GM12872 (cell line): ENCODE data around the gene NPY1R.
A peak's percentile ranks its signal among the peaks of the same experiment; 100 is the strongest.

Source experiments
- TF ChIP-seq, protein P1 (sequence below): IDR thresholded peaks from 3 replicates; pipeline ENCODE4 v1.5.1; 2011; ENCODE audit warnings: low read depth, mild to moderate bottlenecking, low read length, moderate library complexity; ENCODE audit not compliant: insufficient read depth

NPY1R gene

DNA sequence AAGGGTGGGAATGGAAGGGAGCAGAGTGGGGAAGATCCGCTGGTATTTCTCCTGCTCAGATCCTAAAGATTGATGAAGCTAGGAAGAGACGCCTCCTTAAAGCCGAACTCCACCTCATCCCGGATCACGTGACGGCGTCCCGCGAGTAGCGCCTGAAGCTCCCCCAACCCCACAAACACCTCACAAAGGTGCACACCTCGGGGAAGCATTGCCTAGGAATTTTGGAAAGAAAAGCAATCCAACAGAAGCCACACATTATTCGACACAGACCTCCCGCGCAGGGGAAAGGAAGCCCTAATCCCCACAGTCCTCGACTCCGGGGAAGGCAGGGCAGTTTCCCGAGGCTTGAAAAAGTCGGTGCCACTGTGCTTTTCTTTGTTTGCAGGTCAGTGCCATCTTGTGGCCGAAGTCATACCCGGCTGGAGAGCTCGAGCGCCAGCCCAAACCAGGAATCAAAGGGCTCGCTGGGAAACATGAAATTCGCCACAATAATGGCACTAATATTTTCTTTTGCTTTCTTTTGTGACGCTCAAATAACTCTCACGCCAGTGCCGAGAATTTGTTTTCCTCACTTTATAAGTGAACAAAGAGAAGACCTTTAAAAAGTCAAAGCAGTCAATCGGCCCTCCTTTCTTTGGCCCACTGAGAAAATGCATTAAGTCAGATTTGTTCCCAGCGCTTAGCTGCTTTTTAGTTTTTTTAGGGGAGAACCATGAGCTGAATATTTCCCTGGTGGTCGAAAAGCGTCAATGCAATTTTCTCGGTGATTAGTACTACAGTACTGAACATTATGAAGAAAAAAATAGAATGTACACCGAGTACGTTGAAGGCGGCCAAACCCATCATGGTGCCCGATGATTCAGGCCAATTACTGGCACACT lies at the start of gene NPY1R:
Gene NPY1R, minus strand, starts transcription at position 71 of the 881 bp plus-strand sequence. CDS start 6,042 bp downstream, outside the sequence.
- TF ChIP-seq, protein P1, sequence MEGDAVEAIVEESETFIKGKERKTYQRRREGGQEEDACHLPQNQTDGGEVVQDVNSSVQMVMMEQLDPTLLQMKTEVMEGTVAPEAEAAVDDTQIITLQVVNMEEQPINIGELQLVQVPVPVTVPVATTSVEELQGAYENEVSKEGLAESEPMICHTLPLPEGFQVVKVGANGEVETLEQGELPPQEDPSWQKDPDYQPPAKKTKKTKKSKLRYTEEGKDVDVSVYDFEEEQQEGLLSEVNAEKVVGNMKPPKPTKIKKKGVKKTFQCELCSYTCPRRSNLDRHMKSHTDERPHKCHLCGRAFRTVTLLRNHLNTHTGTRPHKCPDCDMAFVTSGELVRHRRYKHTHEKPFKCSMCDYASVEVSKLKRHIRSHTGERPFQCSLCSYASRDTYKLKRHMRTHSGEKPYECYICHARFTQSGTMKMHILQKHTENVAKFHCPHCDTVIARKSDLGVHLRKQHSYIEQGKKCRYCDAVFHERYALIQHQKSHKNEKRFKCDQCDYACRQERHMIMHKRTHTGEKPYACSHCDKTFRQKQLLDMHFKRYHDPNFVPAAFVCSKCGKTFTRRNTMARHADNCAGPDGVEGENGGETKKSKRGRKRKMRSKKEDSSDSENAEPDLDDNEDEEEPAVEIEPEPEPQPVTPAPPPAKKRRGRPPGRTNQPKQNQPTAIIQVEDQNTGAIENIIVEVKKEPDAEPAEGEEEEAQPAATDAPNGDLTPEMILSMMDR: peak; percentile 64

DNA sequence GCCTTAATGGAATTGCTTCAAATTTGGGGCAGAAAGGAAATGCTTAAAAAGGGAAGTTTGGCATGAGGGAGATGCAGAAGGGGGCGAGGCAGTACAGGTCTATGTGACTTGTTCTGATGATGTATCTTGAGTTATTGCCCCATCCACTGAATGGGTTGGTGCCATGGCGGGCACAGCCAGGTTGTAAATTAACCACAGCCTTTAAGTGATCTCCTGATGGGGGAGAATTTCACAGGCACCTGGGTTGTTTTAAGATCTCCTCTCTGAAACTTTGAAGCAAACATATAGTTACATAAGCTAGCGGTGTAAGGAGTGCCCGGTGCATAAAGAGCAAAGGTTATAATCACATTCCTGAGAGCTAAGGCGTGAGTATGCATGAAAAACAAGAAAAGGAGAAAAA lies 48.3 kb upstream of the NPY1R start:
- TF ChIP-seq, protein P1: no peak

DNA sequence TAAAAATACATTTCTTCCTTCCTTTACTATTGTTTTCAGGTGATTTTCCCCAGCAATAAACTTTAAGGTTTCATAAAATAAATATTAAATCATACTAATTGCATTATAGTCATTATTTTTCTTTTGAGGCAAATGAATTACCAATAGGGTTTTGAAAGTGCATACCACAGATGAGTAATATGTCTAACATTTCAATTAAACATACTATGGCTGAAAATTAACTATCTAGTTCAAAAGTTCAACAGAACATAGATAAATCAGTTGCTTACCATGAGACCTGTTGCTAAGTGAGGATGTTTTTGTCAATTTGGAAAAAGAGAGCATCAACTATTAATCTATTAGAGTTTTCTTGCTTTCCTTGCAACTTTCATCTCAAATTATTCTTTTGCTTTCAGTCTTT lies 46.3 kb upstream of the NPY1R start:
- TF ChIP-seq, protein P1: no peak

- TF ChIP-seq, protein P1: no peak
Measured at GRCh38 chr4:163372029-163372428, 39.6 kb upstream of the NPY1R start.

GRCh38 chr4:163367651-163368050 lies 35.3 kb upstream of the NPY1R start:
- TF ChIP-seq, protein P1: no peak

GRCh38 chr4:163356104-163356503 lies 23.7 kb upstream of the NPY1R start:
- TF ChIP-seq, protein P1: no peak

GRCh38 chr4:163353054-163353453 lies 20.7 kb upstream of the NPY1R start:
- TF ChIP-seq, protein P1: no peak
